GM21529 (cell line): ENCODE data around the gene GSG1L2.

Experiments
- ATAC-seq: cut with Tn5 transposase; IDR thresholded peaks from one replicate; pipeline ENCODE4 v1.9.1; 2021; ENCODE audit not compliant: unreplicated experiment

The GSG1L2 gene

GRCh38 chr17:9825641-9826150 is 3.8 kb upstream of the GSG1L2 start, which contains the start of gene GLP2R:
Gene GLP2R, plus strand, starts transcription at chr17:9825924. Its CDS starts 140 bp downstream, at chr17:9826064.
- no peak for ATAC-seq

- ATAC-seq, result no peak
Observed at GRCh38 chr17:9824797-9825338, 3.0 kb upstream of the GSG1L2 start.

GRCh38 chr17:9824094-9824493 is 2.2 kb upstream of the GSG1L2 start:
- no peak for ATAC-seq

- ATAC-seq, result no peak
Observed at GRCh38 chr17:9820448-9820847, 1.4 kb downstream of the GSG1L2 start.

- no peak for ATAC-seq
Observed at GRCh38 chr17:9818760-9819159, 3.1 kb downstream of the GSG1L2 start.

- ATAC-seq, result no peak
Observed at GRCh38 chr17:9817086-9817485, 4.8 kb downstream of the GSG1L2 start.

GRCh38 chr17:9816472-9816871 is 5.4 kb downstream of the GSG1L2 start:
- ATAC-seq, result no peak

GRCh38 chr17:9814337-9814945 is 7.4 kb downstream of the GSG1L2 start:
- ATAC-seq, result no peak

- ATAC-seq, result no peak
Observed at GRCh38 chr17:9813166-9813565, 8.7 kb downstream of the GSG1L2 start.

GRCh38 chr17:9811537-9811936 is 10.3 kb downstream of the GSG1L2 start:
- ATAC-seq, result no peak

GRCh38 chr17:9811086-9811485 is 10.8 kb downstream of the GSG1L2 start:
- ATAC-seq, result no peak

- ATAC-seq, result no peak
Observed at GRCh38 chr17:9810100-9810949, 11.6 kb downstream of the GSG1L2 start.

- no peak for ATAC-seq
Observed at GRCh38 chr17:9809409-9809808, 12.5 kb downstream of the GSG1L2 start.

- ATAC-seq, result no peak
Observed at GRCh38 chr17:9806699-9807098, 15.2 kb downstream of the GSG1L2 start.

- ATAC-seq, result no peak
Observed at GRCh38 chr17:9805769-9806168, 16.1 kb downstream of the GSG1L2 start.

- ATAC-seq, result no peak
Observed at GRCh38 chr17:9802697-9803096, 19.2 kb downstream of the GSG1L2 start.

- ATAC-seq, result no peak
Observed at GRCh38 chr17:9802294-9802693, 19.6 kb downstream of the GSG1L2 start.

- no peak for ATAC-seq
Observed at GRCh38 chr17:9801505-9801904, 20.4 kb downstream of the GSG1L2 start.

GRCh38 chr17:9798724-9799123 is 23.2 kb downstream of the GSG1L2 start:
- no peak for ATAC-seq

GRCh38 chr17:9798008-9798407 is 23.9 kb downstream of the GSG1L2 start:
- ATAC-seq, result no peak

- ATAC-seq, result no peak
Observed at GRCh38 chr17:9792181-9792840, 29.6 kb downstream of the GSG1L2 start.
